H9 (cell line): ENCODE data around the gene OMG. TPM values are rescaled to one million over a fixed set of nuclear protein-coding genes. Genes with fewer than 3 reads are reported as not detected.

Source experiments
- DNase-seq: peaks from one replicate; pipeline ENCODE4 v3.0.0-alpha.2; 2017
- H2AFZ ChIP-seq: one replicate; pipeline ENCODE4 v1.6.1; 2013; ENCODE audit warnings: mild to moderate bottlenecking, low read length, control low read depth, moderate library complexity
- H2AK5ac ChIP-seq: 2 replicates; pipeline ENCODE4 v1.6.1; 2013; ENCODE audit warnings: low read length, control low read depth, mixed read lengths; ENCODE audit not compliant: insufficient read length
- H2BK120ac ChIP-seq: one replicate; pipeline ENCODE4 v1.6.1; 2013; ENCODE audit warnings: low read depth, mild to moderate bottlenecking, low read length, control low read depth, inconsistent platforms; ENCODE audit not compliant: poor library complexity, severe bottlenecking
- H2BK12ac ChIP-seq: 2 replicates; pipeline ENCODE4 v1.6.1; 2013; ENCODE audit warnings: low read length, control low read depth, mixed read lengths, low read depth; ENCODE audit not compliant: insufficient read length
- H2BK15ac ChIP-seq: 2 replicates; pipeline ENCODE4 v1.6.1; 2013; ENCODE audit warnings: low read depth, low read length, control low read depth
- H2BK20ac ChIP-seq: one replicate; pipeline ENCODE4 v1.6.1; 2013; ENCODE audit warnings: low read depth, mild to moderate bottlenecking, low read length, control low read depth, inconsistent platforms; ENCODE audit not compliant: poor library complexity, severe bottlenecking
- H2BK5ac ChIP-seq: 2 replicates; pipeline ENCODE4 v1.6.1; 2013; ENCODE audit warnings: low read length, control low read depth, mixed read lengths; ENCODE audit not compliant: insufficient read length
- H3K14ac ChIP-seq: 2 replicates; pipeline ENCODE4 v1.6.1; 2013; ENCODE audit warnings: low read length, control low read depth; ENCODE audit not compliant: insufficient read depth
- H3K18ac ChIP-seq: 2 replicates; pipeline ENCODE4 v1.6.1; 2013; ENCODE audit warnings: low read depth, mild to moderate bottlenecking, mixed read lengths, low read length, control low read depth; ENCODE audit not compliant: insufficient read length
- H3K23ac ChIP-seq: 2 replicates; pipeline ENCODE4 v1.6.1; 2013; ENCODE audit warnings: low read length, control low read depth, mixed read lengths, low read depth; ENCODE audit not compliant: insufficient read length
- H3K23me2 ChIP-seq: 2 replicates; pipeline ENCODE4 v1.6.1; 2013; ENCODE audit warnings: low read depth, mild to moderate bottlenecking, mixed read lengths, low read length, control low read depth; ENCODE audit not compliant: insufficient read length, poor library complexity, severe bottlenecking
- H3K27ac ChIP-seq: 2 replicates; pipeline ENCODE4 v1.5.1; 2013; ENCODE audit warnings: low read length, control low read depth, mixed read lengths, low read depth; ENCODE audit not compliant: insufficient read length
- H3K27me3 ChIP-seq: 2 replicates; pipeline ENCODE4 v1.6.1; 2013; ENCODE audit warnings: low read length, control low read depth, inconsistent platforms; ENCODE audit not compliant: insufficient read depth
- H3K4ac ChIP-seq: 2 replicates; pipeline ENCODE4 v1.6.1; 2013; ENCODE audit warnings: low read depth, mild to moderate bottlenecking, control low read depth, inconsistent platforms, low read length, moderate library complexity
- H3K4me1 ChIP-seq: 2 replicates; pipeline ENCODE4 v1.6.1; 2013; ENCODE audit warnings: low read length, control low read depth, inconsistent platforms; ENCODE audit not compliant: insufficient read depth
- H3K4me2 ChIP-seq: 2 replicates; pipeline ENCODE4 v1.6.1; 2013; ENCODE audit warnings: low read length, control low read depth, mixed read lengths; ENCODE audit not compliant: insufficient read length, insufficient read depth
- H3K56ac ChIP-seq: 2 replicates; pipeline ENCODE4 v1.6.1; 2013; ENCODE audit warnings: low read depth, mild to moderate bottlenecking, mixed read lengths, low read length, control low read depth; ENCODE audit not compliant: insufficient read length
- H3K79me1 ChIP-seq: 2 replicates; pipeline ENCODE4 v1.6.1; 2013; ENCODE audit warnings: low read depth, mild to moderate bottlenecking, moderate library complexity, low read length, control low read depth, inconsistent platforms; ENCODE audit not compliant: insufficient read depth, poor library complexity, severe bottlenecking
- H3K79me2 ChIP-seq: 2 replicates; pipeline ENCODE4 v1.6.1; 2013; ENCODE audit warnings: low read length, control low read depth, inconsistent platforms; ENCODE audit not compliant: insufficient read depth
- H3K9ac ChIP-seq: 2 replicates; pipeline ENCODE4 v1.6.1; 2013; ENCODE audit warnings: low read length, control low read depth, mixed read lengths; ENCODE audit not compliant: insufficient read length; ENCODE audit errors: extremely low read depth
- H3K9me3 ChIP-seq: one replicate; pipeline ENCODE4 v1.6.1; 2013; ENCODE audit warnings: low read depth, low read length, inconsistent platforms; ENCODE audit not compliant: control insufficient read depth
- H3T11ph ChIP-seq: one replicate; pipeline ENCODE4 v1.6.1; 2013; ENCODE audit warnings: mild to moderate bottlenecking, low read length, control low read depth, inconsistent platforms
- H4K20me1 ChIP-seq: one replicate; pipeline ENCODE4 v1.6.1; 2013; ENCODE audit not compliant: control insufficient read depth, insufficient read length, insufficient read depth
- H4K5ac ChIP-seq: 2 replicates; pipeline ENCODE4 v1.6.1; 2013; ENCODE audit warnings: low read depth, mild to moderate bottlenecking, mixed read lengths, low read length, control low read depth; ENCODE audit not compliant: insufficient read length
- H4K8ac ChIP-seq: replicated peaks from 2 replicates; pipeline ENCODE4 v1.6.1; 2013; ENCODE audit warnings: low read length, control low read depth, mixed read lengths, low read depth; ENCODE audit not compliant: insufficient read length
- H4K91ac ChIP-seq: 2 replicates; pipeline ENCODE4 v1.6.1; 2013; ENCODE audit warnings: low read depth, mild to moderate bottlenecking, moderate library complexity, mixed read lengths, low read length, control low read depth; ENCODE audit not compliant: insufficient read length
- H3K27ac Mint-ChIP-seq, 3 experiments: 2 replicates in 2 of 3; 3 replicates in 1 of 3; pipeline ENCODE4 v1.8.0; 2020 to 2021; ENCODE audit warnings: mixed read lengths in 3 of 3, mild to moderate bottlenecking in 1 of 3, moderate library complexity in 1 of 3
- H3K27me3 Mint-ChIP-seq: 2 replicates; pipeline ENCODE4 v1.8.0; 2021; ENCODE audit warnings: low read depth, mild to moderate bottlenecking, moderate library complexity, mixed read lengths
- H3K36me3 Mint-ChIP-seq, 3 experiments: 2 replicates in 2 of 3; 3 replicates in 1 of 3; pipeline ENCODE4 v1.8.0; 2020 to 2021; ENCODE audit warnings: low read depth in 3 of 3, mixed read lengths in 3 of 3; ENCODE audit not compliant: insufficient read depth in 1 of 3
- H3K4me1 Mint-ChIP-seq, 2 experiments: 2 replicates each; pipeline ENCODE4 v1.8.0; 2020; ENCODE audit warnings: mixed read lengths in 2 of 2
- H3K4me3 Mint-ChIP-seq, 2 experiments: 2 replicates in 1 of 2; 3 replicates in 1 of 2; pipeline ENCODE4 v1.8.0; 2020 to 2021; ENCODE audit warnings: mild to moderate bottlenecking in 2 of 2, mixed read lengths in 2 of 2, moderate library complexity in 1 of 2
- H3K9me3 Mint-ChIP-seq, 2 experiments: 2 replicates in 1 of 2; 3 replicates in 1 of 2; pipeline ENCODE4 v1.8.0; 2020; ENCODE audit warnings: mild to moderate bottlenecking in 2 of 2, mixed read lengths in 2 of 2, moderate library complexity in 1 of 2
- WGBS: extraction: QIAGEN DNeasy Blood & Tissue Kit; methylation state at CpG from one replicate; pipeline ENCODE4 v1.1.7; 2013; ENCODE audit warnings: missing lambda C conversion rate, low lambda C conversion rate, mixed read lengths; ENCODE audit not compliant: insufficient read length; ENCODE audit errors: extremely low coverage; 5-methylcytosine and 5-hydroxymethylcytosine counted together
- total RNA-seq: library from RNA; stranded (reverse); gene quantifications from 2 replicates; pipeline ENCODE4 v1.2.1, GENCODE V29; 2021
- TF ChIP-seq, protein P1 (sequence below): fragments of 200-600 bp; sonication (generic); conservative IDR thresholded peaks from 3 replicates; pipeline ENCODE4 v1.8.0; 2021; ENCODE audit warnings: antibody characterized with exemption, mild to moderate bottlenecking

OMG gene
- total RNA-seq, 1 experiment from 2014 or later = not detected

DNA sequence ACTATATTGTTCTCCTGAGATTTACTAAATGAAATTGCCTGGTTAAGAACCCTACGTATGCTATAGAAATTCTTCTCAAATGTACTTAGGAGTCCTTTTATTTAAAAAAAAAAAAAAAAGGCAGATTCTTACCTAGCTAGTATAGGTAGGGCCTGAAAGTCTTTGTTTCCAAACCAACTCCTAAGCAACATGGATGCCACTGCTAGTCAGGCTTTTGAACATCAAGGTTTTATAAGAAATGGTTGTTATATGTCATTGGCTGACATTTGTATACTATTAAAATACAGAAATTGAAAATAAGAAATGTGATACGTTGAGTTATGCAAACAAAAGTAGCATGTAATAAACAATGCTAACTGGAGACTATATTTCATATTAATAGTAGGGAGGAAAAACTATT, 23.2 kb upstream of the OMG start:
- H3K79me2 ChIP-seq = no peaks in the 10 kb centered on the region
- no peak overlapping the region for H3K27ac Mint-ChIP-seq

More for the DNA sequence above, 23.2 kb upstream of the OMG start:
- H3K4me1 Mint-ChIP-seq = peaks cover 5 to 8% of the 10 kb centered on the region in 2 experiments
- Histone ChIP-seq H2BK5ac (no peak overlapping the region), H4K91ac (no peak overlapping the region), H2BK15ac (no peak overlapping the region), H3K56ac (no peak overlapping the region), H4K5ac (no peak overlapping the region), H3K27me3 (no peaks in the 10 kb centered on the region), H3K23ac (no peak overlapping the region), H3T11ph (no peak overlapping the region), H4K8ac (no peak overlapping the region), H3K9me3 (no peaks in the 10 kb centered on the region), H3K9ac (no peak overlapping the region), H3K79me1 (no peaks in the 10 kb centered on the region), H3K18ac (no peak overlapping the region), H3K4me1 (no peaks in the 10 kb centered on the region), H2AK5ac (no peak overlapping the region), H2BK120ac (no peak overlapping the region), H2BK20ac (no peak overlapping the region), H3K27ac (no peak overlapping the region), H3K23me2 (no peaks in the 10 kb centered on the region), H3K4ac (no peak overlapping the region), H2AFZ (no peak overlapping the region), H4K20me1 (no peaks in the 10 kb centered on the region), H3K4me2 (no peak overlapping the region), H2BK12ac (no peak overlapping the region), H3K14ac (no peak overlapping the region)
- TF ChIP-seq, protein P1, sequence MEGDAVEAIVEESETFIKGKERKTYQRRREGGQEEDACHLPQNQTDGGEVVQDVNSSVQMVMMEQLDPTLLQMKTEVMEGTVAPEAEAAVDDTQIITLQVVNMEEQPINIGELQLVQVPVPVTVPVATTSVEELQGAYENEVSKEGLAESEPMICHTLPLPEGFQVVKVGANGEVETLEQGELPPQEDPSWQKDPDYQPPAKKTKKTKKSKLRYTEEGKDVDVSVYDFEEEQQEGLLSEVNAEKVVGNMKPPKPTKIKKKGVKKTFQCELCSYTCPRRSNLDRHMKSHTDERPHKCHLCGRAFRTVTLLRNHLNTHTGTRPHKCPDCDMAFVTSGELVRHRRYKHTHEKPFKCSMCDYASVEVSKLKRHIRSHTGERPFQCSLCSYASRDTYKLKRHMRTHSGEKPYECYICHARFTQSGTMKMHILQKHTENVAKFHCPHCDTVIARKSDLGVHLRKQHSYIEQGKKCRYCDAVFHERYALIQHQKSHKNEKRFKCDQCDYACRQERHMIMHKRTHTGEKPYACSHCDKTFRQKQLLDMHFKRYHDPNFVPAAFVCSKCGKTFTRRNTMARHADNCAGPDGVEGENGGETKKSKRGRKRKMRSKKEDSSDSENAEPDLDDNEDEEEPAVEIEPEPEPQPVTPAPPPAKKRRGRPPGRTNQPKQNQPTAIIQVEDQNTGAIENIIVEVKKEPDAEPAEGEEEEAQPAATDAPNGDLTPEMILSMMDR = no peak
- no peaks in the 10 kb centered on the region for H3K27me3 Mint-ChIP-seq
- H3K4me3 Mint-ChIP-seq = no peak overlapping the region
- WGBS = no CpG with 5 or more reads among the region's 2 CpGs
- no peak for DNase-seq
- H3K36me3 Mint-ChIP-seq = no peaks in the 10 kb centered on the region
- H3K9me3 Mint-ChIP-seq = no peaks in the 10 kb centered on the region
